Measurements from ENCODE around the gene C13orf46. TPM values are rescaled to one million over a fixed set of nuclear protein-coding genes. Genes with fewer than 3 reads are reported as not detected.

The C13orf46 gene
- total RNA-seq, 6 experiments from 2014 or later, result 1.4 to 2.5 (median 2.0) TPM

DNA sequence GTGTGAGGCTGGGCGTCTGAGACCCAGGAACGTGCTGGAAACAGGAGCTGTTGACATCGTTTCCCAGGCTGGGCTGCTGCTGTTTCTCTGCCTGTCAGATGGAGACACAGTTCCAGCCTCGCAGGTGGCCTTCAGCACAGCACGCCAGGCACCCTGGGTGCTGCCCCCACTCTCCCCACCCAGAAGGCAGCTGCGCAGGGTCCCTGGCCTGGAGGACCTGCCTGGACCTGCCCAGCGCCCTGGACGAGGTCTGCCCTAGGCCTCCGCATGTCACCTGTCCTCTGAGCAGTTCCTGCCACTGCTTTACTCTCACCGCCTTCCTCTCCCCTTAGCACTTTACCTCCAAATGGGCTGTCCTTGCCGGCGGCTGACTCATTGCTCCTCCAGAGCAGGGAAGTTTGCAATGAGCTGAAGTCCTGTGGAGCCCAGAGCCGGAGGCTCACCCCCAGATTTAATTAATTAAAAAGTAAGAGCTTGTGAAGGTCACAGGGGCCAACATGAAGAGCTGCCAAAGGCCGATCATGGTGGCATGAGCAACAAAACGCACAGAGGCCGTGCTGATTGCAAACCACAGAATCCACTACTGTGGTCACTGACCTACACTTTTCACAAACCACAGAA lies 32.2 kb downstream of the C13orf46 start:
- TF ChIP-seq, protein P1, sequence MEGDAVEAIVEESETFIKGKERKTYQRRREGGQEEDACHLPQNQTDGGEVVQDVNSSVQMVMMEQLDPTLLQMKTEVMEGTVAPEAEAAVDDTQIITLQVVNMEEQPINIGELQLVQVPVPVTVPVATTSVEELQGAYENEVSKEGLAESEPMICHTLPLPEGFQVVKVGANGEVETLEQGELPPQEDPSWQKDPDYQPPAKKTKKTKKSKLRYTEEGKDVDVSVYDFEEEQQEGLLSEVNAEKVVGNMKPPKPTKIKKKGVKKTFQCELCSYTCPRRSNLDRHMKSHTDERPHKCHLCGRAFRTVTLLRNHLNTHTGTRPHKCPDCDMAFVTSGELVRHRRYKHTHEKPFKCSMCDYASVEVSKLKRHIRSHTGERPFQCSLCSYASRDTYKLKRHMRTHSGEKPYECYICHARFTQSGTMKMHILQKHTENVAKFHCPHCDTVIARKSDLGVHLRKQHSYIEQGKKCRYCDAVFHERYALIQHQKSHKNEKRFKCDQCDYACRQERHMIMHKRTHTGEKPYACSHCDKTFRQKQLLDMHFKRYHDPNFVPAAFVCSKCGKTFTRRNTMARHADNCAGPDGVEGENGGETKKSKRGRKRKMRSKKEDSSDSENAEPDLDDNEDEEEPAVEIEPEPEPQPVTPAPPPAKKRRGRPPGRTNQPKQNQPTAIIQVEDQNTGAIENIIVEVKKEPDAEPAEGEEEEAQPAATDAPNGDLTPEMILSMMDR (IDR thresholded peaks at IDR 0.05), result no peak
- Mint-ChIP-seq H3K36me3 (ENCODE audit: low read depth) (peaks cover 19% of the 10 kb centered on the region), H3K4me3 (no peak overlapping the region), H3K27me3 (ENCODE audit: insufficient read depth) (peaks cover 9% of the 10 kb centered on the region; the same call in 1 of the 2 replicates), H3K27ac (no peak overlapping the region), H3K9me3 (no peaks in the 10 kb centered on the region), H3K4me1 (ENCODE audit: low read depth) (peaks cover 13% of the 10 kb centered on the region; the same call in 1 of the 2 replicates)
- no peak for DNase-seq

DNA sequence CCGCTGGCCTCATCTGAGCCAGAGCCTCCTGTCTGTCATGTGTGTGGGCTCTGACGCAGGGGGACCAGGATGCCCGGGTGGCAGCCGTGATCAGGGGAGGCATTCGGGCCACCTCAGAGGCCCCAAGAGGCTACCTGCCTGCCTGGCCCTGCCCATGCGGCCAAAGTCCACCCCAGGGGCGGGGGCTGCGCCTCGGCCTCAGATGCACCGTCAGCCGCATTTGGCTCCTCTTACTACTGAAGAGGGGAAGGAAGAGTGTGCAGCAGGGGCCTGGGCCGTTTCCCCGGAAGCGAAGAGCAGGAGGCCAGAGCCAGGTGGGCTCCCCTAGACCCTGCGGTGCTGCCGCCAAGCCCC lies 34.0 kb downstream of the C13orf46 start:
- Mint-ChIP-seq H3K27ac (no peak overlapping the region), H3K27me3 (ENCODE audit: insufficient read depth) (peaks cover 9% of the 10 kb centered on the region; the same call in 1 of the 2 replicates), H3K4me3 (no peak overlapping the region), H3K9me3 (no peaks in the 10 kb centered on the region), H3K4me1 (ENCODE audit: low read depth) (peaks cover 13% of the 10 kb centered on the region; the same call in 1 of the 2 replicates), H3K36me3 (ENCODE audit: low read depth) (peaks cover 24% of the 10 kb centered on the region)
- DNase-seq, result no peak
- TF ChIP-seq, protein P1 (IDR thresholded peaks at IDR 0.05), result no peak

DNA sequence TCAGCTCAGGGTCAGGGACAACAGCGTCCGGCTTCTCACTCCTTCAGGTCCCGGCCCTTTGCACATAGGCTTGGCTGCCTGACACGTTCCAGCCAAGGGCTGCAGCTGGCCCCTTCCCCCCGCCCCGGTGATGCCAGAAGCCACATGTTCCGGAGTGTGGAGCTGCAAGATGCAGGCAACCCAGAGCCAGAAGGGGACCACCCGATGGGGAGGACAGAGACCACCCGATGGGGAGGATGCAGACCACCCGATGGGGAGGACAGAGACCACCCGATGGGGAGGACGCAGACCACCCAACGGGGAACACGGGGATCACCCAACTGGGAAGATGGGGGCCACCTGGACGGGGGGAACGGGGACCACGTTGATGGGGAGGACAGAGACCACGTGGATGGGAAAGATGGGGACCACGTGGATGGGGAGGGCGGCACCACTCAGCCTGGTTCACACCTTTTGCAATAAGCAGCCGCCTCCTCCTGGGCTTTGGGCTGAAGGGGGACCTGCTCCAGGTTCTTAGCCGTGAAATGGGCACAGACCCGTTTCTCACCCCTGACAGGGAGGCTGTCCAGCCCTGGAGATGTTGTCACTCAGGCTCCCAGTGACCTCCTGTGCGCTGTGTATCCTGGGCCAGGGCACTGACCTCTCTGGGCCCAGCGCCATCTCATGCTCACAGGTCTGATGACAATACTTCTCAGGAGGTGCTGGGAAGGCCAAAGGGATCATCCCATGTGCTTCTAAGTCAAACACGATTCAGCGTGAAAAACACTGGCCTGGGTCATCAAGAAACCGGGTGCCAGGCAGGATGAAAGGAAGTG lies 34.5 kb downstream of the C13orf46 start:
- H3K27me3 Mint-ChIP-seq (ENCODE audit: insufficient read depth), result peaks cover 8% of the 10 kb centered on the region; the same call in 1 of the 2 replicates
- H3K9me3 Mint-ChIP-seq, result no peaks in the 10 kb centered on the region
- no peak for DNase-seq
- peaks cover 26% of the 10 kb centered on the region for H3K36me3 Mint-ChIP-seq (ENCODE audit: low read depth)
- TF ChIP-seq, protein P1 (IDR thresholded peaks at IDR 0.05), result no peak
- peaks cover 13% of the 10 kb centered on the region; the same call in 1 of the 2 replicates for H3K4me1 Mint-ChIP-seq (ENCODE audit: low read depth)
- H3K4me3 Mint-ChIP-seq, result no peak overlapping the region
- no peak overlapping the region for H3K27ac Mint-ChIP-seq

DNA sequence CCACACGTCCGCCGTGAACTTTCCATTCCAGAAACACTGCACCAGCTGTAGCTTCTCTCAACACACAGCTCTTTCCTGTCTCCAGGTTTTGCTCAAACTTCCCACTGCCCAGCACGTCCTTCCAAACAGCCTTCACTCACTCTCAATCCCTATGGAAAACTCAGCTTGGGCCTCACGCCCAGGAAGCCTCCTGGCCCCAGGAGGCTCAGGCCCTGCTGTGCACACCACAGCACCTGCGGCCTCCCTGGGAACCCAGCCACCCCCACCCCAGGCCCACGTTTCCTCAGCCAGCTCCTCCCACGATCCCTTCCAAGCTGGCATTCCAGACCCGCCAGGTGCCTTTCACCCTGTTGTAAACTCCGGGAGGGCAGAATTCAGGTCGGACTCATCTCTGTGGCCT lies 35.2 kb downstream of the C13orf46 start:
- TF ChIP-seq, protein P1 (IDR thresholded peaks at IDR 0.05), result no peak
- no peak overlapping the region for H3K27ac Mint-ChIP-seq
- H3K9me3 Mint-ChIP-seq, result no peaks in the 10 kb centered on the region
- peaks cover 8% of the 10 kb centered on the region; the same call in 1 of the 2 replicates for H3K27me3 Mint-ChIP-seq (ENCODE audit: insufficient read depth)
- DNase-seq, result no peak
- H3K36me3 Mint-ChIP-seq (ENCODE audit: low read depth), result peaks cover 30% of the 10 kb centered on the region
- no peak overlapping the region; the same call in 1 of the 2 replicates for H3K4me3 Mint-ChIP-seq
- H3K4me1 Mint-ChIP-seq (ENCODE audit: low read depth), result peaks cover 13% of the 10 kb centered on the region; the same call in 1 of the 2 replicates

DNA sequence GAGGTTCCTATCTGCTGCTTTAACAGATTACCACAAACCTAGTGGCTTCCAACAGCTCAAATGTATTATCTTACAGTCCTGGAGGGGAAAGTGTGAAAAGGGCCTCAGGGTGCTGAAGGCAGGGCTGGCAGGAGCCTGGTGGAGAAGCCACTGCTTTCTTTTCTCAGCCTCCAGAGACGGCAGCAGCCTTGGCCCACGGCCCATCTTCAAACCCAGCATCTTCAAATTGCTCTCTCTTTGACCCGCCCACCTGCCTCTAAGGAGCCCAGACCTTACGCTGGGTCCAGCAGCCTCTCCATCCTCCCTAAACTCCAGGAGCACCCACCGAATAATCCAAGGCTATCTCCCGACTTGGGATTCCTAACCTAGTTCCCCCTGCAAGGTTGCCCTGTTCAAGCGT lies 35.6 kb downstream of the C13orf46 start:
- H3K4me3 Mint-ChIP-seq, result no peak overlapping the region
- TF ChIP-seq, protein P1 (IDR thresholded peaks at IDR 0.05), result no peak
- H3K36me3 Mint-ChIP-seq (ENCODE audit: low read depth), result peaks cover 29% of the 10 kb centered on the region

More for the DNA sequence above, 35.6 kb downstream of the C13orf46 start:
- Mint-ChIP-seq H3K27me3 (ENCODE audit: insufficient read depth) (peaks cover 5% of the 10 kb centered on the region; the same call in 1 of the 2 replicates), H3K27ac (no peak overlapping the region), H3K9me3 (no peaks in the 10 kb centered on the region), H3K4me1 (ENCODE audit: low read depth) (peaks cover 13% of the 10 kb centered on the region; the same call in 1 of the 2 replicates)
- DNase-seq, result no peak
